GM18861 (cell line): ENCODE data around the gene FASN.

Experiments
- ATAC-seq: cut with Tn5 transposase; IDR thresholded peaks from one replicate; pipeline ENCODE4 v1.9.1; 2021; ENCODE audit not compliant: unreplicated experiment

Gene FASN

DNA sequence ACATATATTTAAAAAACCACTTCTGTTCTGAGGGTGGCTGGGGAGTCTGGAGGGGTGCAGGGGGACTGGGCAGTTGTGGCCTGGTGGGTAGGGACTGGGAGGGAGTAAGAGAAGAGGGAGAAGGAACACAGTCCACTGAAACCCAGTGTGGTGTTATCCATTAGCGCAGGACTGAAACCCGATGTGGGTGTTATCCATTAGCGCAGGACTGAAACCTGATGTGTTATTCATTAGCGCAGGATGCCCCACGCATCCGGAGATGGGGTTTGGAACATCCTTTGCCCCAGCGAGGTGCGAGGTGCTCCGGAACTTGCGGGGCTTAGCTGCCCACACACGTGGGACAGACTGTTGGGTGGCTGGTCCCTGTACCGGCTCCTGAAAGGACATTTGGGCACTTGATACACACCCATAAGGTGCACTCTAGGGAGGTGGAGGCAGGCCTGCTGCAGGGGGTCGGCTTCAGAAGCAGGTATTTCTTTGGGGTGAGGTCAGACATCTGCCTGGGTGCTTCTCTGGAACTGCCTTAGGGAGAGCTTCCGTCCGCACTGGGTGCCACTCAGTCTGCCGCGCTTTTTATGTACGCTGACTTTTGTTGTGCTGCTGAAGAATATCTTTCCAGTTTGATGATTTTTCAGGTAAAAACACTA lies 20.3 kb upstream of the FASN start:
- no peak for ATAC-seq

DNA sequence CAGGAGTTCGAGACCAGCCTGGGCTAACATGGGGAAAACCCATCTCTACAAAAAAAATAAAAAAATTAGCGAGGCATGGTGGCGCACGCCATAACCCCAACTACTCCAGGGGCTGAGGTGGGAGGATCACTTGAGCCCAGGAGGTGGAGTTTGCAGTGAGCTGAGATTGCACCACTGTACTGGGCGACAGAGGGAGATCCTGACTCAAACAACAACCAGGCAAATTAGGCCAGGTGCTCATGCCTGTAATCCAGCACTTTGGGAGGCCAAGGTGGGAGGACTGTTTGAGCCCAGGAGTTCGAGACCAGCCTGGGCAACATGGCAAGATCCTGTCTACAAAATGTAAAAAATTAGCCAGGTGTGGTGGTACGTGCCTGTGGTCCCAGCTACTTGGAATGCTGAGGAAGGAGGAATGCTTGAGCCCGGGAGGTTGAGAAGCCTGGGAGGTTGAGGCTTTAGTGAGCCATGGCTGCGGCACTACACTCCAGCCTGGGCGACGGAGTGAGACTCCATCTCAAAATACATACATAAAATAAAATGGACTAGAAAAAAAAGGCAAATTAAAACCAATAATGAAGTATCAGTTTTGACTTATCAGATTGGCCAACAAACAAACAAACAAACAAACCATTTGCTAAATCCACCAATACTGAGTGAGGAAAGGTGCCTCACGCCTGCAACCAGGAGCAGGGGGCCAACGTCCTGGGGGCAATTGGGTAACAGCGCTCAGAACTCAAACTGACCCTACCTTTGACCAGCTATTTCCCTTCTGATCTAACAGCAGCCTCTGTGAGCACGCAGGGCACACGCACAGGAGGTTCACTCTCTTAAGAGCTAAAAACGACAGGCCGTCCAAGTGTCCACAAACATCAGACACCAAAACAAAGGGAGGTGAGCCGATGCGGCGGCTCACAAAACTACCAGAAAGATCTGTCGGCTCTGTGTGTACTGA lies 19.4 kb upstream of the FASN start:
- ATAC-seq: no peak

GRCh38 chr17:82116246-82116645 lies 18.2 kb upstream of the FASN start:
- no peak for ATAC-seq

GRCh38 chr17:82114872-82115271 lies 16.8 kb upstream of the FASN start:
- ATAC-seq: no peak

DNA sequence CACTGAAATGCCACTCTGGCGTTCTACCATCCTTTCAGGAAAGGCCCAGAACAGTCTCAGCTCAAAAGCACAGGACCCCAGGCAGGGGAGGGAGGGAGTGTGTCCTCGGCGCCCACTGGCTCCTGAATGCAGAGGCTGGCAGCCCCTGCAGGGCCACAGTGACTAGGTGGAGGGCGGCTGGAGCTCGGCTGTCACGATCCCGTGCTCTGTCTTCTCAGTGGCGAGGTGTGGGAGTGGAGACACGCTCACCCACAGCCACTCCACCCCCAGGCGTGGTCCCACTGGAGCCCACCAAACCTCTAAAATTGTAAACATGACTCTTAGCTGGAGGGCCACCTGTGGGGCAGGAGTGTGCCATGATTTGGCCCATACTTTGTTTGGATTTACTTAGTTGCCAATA lies 16.4 kb upstream of the FASN start:
- ATAC-seq: no peak

DNA sequence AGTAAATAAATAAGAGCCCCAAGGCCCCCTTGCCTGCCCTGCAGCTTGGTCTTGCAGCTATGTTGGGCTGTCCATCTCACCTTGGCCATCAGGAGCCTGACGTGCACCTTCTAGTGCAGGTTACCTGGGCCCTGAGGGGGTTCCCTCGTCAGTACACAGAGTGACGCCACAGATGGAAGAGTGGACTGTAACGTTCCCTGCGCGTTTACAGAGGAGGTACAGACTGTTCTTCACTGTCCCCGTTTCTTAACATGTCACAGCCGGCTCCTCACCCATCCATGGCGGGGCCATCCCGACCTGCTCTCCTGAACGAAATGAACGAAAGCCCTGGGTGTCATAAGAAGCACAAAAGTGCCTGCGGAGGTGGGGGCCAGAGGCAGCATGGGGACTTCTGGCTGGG lies 15.9 kb upstream of the FASN start:
- ATAC-seq: no peak

- no peak for ATAC-seq
Measured at GRCh38 chr17:82113422-82113821, 15.4 kb upstream of the FASN start.

DNA sequence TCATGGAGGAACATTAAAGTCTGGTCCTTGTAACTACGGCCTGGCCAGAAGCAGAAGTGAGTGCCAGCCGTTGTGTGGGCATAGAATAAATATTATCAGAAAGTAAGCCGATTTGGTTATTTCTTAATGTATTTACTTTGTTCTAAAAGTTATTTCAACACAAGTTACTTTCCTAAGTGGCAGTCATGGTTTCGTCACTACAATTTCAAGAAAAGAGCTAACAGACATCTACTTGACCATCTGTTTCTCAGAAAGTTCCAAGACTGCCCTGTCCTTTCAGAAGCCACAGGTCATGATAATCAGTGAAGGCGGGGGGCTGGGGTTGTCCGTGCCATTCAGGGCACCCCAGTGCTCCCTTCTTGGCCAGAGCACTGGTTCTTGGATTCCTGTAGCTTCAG lies 14.9 kb upstream of the FASN start:
- no peak for ATAC-seq

- no peak for ATAC-seq
Measured at GRCh38 chr17:82112181-82112913, 14.3 kb upstream of the FASN start.

DNA sequence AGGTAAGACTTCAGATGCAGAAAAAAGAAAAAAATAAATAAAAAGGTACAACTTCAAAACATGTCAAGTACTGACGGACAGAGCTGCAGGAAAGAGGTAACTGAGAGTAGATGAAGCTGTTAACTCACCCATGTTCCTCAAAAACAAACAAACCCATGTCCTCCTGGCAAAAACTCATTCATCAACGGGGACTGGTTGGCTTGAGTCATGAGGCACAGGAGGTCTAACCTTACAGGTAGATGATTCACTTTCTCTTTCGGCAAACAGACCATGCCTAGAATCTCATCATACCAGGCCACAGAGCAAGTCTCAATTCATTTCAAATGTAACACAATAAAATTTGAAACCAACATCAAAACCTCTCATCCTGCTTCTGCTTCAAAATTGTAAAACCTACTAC lies 12.3 kb upstream of the FASN start:
- ATAC-seq: no peak

GRCh38 chr17:82108961-82109475 lies 11.0 kb upstream of the FASN start:
- ATAC-seq: no peak

DNA sequence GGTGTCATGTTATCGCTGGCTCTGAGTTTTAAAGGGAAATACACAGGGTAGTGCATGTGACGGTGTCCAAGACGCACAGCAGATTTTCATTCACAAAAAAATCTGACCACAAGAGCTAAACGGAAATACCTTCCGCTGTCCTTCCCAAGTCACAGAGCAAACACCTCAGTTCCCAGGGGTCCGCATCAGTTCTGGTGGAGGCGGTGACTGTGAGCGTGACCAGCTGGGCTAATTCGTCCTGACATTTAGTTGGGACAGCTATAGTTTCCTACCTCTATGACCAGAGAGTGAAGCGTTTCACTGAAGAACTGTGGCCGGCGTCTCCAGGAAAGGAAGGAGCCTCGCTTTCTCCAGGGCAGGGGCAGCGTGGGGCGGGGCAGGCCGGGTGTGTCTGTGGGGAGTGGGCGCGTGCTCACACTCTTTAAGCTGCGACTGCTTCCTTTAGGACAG lies 10.5 kb upstream of the FASN start:
- no peak for ATAC-seq

- ATAC-seq: no peak
Measured at GRCh38 chr17:82108038-82108437, 10.0 kb upstream of the FASN start.

- ATAC-seq: no peak
Measured at GRCh38 chr17:82107341-82107860, 9.4 kb upstream of the FASN start.

- no peak for ATAC-seq
Measured at GRCh38 chr17:82106688-82107305, 8.8 kb upstream of the FASN start.

GRCh38 chr17:82105882-82106687 lies 8.0 kb upstream of the FASN start:
- ATAC-seq: peak; percentile 68

DNA sequence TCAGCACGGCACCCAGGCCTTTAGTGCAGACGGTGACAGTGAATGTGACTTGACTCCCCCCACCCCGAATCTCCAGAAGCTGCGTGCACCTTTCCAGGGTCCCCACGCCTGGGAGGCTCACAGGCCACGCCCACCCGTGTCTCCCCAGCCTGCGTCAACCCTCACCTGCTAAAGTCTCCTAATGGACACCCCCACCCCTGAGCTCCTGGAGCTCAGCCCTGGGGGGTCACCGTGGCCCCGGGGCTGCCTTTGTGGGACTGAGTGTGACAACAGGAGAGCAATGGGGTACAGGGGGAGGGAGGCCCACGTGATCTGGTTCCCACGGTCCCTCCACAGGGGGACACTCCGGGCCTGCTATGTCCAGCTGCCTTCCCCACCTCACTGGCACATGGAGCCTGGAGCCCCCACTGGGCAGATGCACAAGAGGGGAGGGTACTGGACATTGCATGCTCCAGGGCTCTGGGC lies 7.4 kb upstream of the FASN start:
- ATAC-seq: no peak

- ATAC-seq: no peak
Measured at GRCh38 chr17:82104797-82105416, 6.9 kb upstream of the FASN start.
